IMR-90 (cell line): ENCODE data around the gene VSIR.

Experiments
- BHLHE40 ChIP-seq: fragments of 150-350 bp; IDR thresholded peaks from 2 replicates; pipeline ENCODE4 v1.6.1; 2016; ENCODE audit warnings: mild to moderate bottlenecking, low read depth, low read length
- CTCF ChIP-seq: conservative IDR thresholded peaks from 2 replicates; pipeline ENCODE4 v1.5.1; 2012; ENCODE audit warnings: mild to moderate bottlenecking, low read depth, low read length, improper control_type of control experiment
- ELK1 ChIP-seq: fragments of 150-350 bp; IDR thresholded peaks from 2 replicates; pipeline ENCODE4 v1.6.1; 2016; ENCODE audit warnings: low read depth, mild to moderate bottlenecking, low read length, moderate library complexity, borderline replicate concordance
- FOS ChIP-seq: fragments of 150-350 bp; IDR thresholded peaks from 2 replicates; pipeline ENCODE4 v1.6.1; 2016; ENCODE audit warnings: low read depth, low read length
- MXI1 ChIP-seq: IDR thresholded peaks from 2 replicates; pipeline ENCODE4 v1.6.1; 2012; ENCODE audit warnings: low read depth, mild to moderate bottlenecking, low read length, moderate library complexity, borderline replicate concordance
- POLR2A ChIP-seq: IDR thresholded peaks from 2 replicates; pipeline ENCODE4 v1.6.1; 2012; ENCODE audit warnings: mild to moderate bottlenecking, low read depth, low read length
- RAD21 ChIP-seq: IDR thresholded peaks from 2 replicates; pipeline ENCODE4 v1.6.1; 2012; ENCODE audit warnings: low read length, improper control_type of control experiment
- RCOR1 ChIP-seq: IDR thresholded peaks from 2 replicates; pipeline ENCODE4 v1.6.1; 2012; ENCODE audit warnings: mild to moderate bottlenecking, low read length, improper control_type of control experiment; ENCODE audit not compliant: insufficient replicate concordance
- USF2 ChIP-seq: fragments of 150-350 bp; IDR thresholded peaks from 2 replicates; pipeline ENCODE4 v1.6.1; 2017; ENCODE audit warnings: mild to moderate bottlenecking, antibody characterized with exemption, low read length, low read depth

DNA sequence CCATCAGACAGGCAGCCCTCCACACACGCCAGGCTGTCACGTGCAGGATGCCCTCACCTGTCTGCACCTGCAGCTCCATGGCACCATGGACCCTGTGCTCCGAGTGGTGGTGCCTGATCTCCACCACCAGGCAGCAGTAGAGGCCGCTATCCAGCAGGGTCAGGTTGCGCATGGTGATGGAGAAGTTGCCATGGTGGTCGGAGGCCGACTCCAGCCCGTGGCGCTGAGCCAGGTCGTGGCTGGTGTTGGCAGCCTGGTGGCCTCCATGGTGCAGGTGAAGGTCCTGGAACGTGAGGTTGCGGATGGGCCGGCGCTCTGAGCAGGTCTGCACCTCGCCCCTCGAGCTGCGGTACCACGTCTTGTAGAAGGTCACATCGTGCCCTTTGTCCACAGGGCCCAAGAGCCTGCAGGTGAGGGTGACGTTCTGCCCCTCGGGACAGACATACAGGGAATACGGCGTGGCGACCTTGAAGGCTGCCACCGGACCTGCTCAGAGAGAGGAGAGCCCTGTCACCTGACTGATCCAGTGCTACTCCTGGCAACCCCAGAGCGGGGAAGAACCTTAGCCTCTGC is 11.7 kb downstream of the VSIR start:
- no peak for TF ChIP-seq CTCF
- TF ChIP-seq USF2 = no peak
- TF ChIP-seq MXI1 = no peak
- no peak for TF ChIP-seq POLR2A
- no peak for TF ChIP-seq RAD21
- TF ChIP-seq FOS = no peak
- no peak for TF ChIP-seq ELK1
- TF ChIP-seq BHLHE40 = no peak
- no peak for TF ChIP-seq RCOR1
